HEK293T (cell line): ENCODE results near the gene POFUT2.

ENCODE experiments used
- ARNT ChIP-seq: fragments of 450-650 bp; IDR thresholded peaks from 2 replicates; pipeline ENCODE4 v1.6.1; 2017; ENCODE audit warnings: mild to moderate bottlenecking
- BHLHE40 ChIP-seq: fragments of 450-650 bp; IDR thresholded peaks from 2 replicates; pipeline ENCODE4 v1.6.1; 2016; ENCODE audit warnings: mild to moderate bottlenecking, moderate library complexity, borderline replicate concordance
- CTBP1 ChIP-seq: fragments of 450-650 bp; IDR thresholded peaks from 2 replicates; pipeline ENCODE4 v1.6.1; 2016; ENCODE audit warnings: borderline replicate concordance
- FOXA1 ChIP-seq: fragments of 450-650 bp; IDR thresholded peaks from 2 replicates; pipeline ENCODE4 v1.6.1; 2016; ENCODE audit warnings: mild to moderate bottlenecking
- FOXK2 ChIP-seq: fragments of 450-650 bp; IDR thresholded peaks from 2 replicates; pipeline ENCODE4 v1.6.1; 2016; ENCODE audit warnings: mild to moderate bottlenecking
- FOXM1 ChIP-seq: fragments of 450-650 bp; IDR thresholded peaks from 2 replicates; pipeline ENCODE4 v1.6.1; 2017; ENCODE audit warnings: mild to moderate bottlenecking, borderline replicate concordance
- HDGF ChIP-seq: fragments of 450-650 bp; IDR thresholded peaks from 2 replicates; pipeline ENCODE4 v1.6.1; 2017; ENCODE audit warnings: antibody characterized with exemption, borderline replicate concordance
- L3MBTL2 ChIP-seq: fragments of 450-650 bp; conservative IDR thresholded peaks from 2 replicates; pipeline ENCODE4 v1.6.1; 2016; ENCODE audit warnings: mild to moderate bottlenecking
- NFRKB ChIP-seq: fragments of 450-650 bp; IDR thresholded peaks from 2 replicates; pipeline ENCODE4 v1.6.1; 2016; ENCODE audit warnings: mild to moderate bottlenecking, moderate library complexity
- SP1 ChIP-seq: fragments of 450-650 bp; IDR thresholded peaks from 2 replicates; pipeline ENCODE4 v1.6.1; 2017

DNA sequence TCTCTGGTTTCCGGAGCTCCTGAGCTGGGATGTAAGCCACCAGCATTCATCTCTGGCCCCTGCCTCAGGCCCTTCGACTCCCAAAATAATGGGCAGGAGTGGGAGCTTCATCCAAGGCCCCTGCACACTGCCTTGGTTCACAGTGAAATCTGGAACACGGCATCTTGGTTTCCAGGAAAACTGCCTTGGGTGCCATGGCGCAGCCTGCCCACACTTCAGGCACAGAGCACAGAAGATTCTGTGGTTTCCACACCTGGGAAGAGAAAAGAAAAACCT is 48.8 kb upstream of the POFUT2 start:
- no peak for TF ChIP-seq FOXA1
- TF ChIP-seq SP1 = no peak
- no peak for TF ChIP-seq CTBP1
- TF ChIP-seq L3MBTL2 = no peak
- TF ChIP-seq FOXK2 = no peak
- no peak for TF ChIP-seq ARNT
- TF ChIP-seq NFRKB = no peak
- no peak for TF ChIP-seq BHLHE40
- TF ChIP-seq FOXM1 = no peak
- no peak for TF ChIP-seq HDGF
